Measurements from ENCODE around the gene PRPF6. TPM values are rescaled to one million over a fixed set of nuclear protein-coding genes. Genes with fewer than 3 reads are reported as not detected.

The PRPF6 gene
- polyA plus RNA-seq, 1 experiment, result 52.3 TPM

DNA sequence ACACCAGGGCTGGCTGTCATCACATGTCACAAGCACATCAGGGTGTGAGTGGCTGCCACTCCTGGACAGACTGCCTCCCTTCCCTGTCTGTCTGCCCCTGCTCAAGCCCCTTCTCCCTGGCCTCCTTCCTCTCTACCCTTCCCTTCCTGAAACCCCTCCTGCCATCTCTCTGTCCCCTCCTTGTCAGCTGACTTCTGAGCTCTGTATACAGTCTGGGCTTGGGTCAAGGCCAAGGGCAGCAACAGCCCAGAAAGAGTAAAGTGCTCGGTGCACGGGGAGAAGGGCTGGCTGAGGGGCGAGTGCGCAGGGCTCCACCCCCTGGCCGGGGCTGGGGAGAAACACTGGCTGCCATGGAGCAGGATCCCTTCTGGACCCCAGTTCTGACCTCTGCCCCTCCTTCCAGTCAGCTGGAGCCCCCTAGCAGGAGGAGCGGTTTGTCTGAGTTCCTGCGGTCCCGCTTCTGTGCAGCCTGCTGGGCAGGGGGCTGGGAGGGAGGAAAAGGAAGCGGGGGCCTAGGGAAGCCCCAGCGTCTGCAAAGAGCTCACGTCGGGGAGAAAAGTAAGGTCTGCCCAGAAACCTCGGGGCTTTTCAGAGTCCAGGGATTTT is 101.3 kb downstream of the PRPF6 start:
- DNase-seq (ENCODE audit: low read depth), result no peak
- POLR2A ChIA-PET, result no interaction called here
- Histone ChIP-seq H3K4me3 (ENCODE audit: low read depth, low read length) (no peak overlapping the region), H3K36me3 (ENCODE audit: control insufficient read depth, insufficient read depth, low read length) (no peaks in the 10 kb centered on the region), H3K27me3 (ENCODE audit: control insufficient read depth, insufficient read depth, low read length) (peaks cover 24% of the 10 kb centered on the region)
- TF ChIP-seq, protein P1, sequence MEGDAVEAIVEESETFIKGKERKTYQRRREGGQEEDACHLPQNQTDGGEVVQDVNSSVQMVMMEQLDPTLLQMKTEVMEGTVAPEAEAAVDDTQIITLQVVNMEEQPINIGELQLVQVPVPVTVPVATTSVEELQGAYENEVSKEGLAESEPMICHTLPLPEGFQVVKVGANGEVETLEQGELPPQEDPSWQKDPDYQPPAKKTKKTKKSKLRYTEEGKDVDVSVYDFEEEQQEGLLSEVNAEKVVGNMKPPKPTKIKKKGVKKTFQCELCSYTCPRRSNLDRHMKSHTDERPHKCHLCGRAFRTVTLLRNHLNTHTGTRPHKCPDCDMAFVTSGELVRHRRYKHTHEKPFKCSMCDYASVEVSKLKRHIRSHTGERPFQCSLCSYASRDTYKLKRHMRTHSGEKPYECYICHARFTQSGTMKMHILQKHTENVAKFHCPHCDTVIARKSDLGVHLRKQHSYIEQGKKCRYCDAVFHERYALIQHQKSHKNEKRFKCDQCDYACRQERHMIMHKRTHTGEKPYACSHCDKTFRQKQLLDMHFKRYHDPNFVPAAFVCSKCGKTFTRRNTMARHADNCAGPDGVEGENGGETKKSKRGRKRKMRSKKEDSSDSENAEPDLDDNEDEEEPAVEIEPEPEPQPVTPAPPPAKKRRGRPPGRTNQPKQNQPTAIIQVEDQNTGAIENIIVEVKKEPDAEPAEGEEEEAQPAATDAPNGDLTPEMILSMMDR (IDR thresholded peaks at IDR 0.05; ENCODE audit: insufficient read depth, low read depth, low read length), result no peak
- CTCF ChIA-PET, result interaction anchor here (1.6 to 6.4 kb wide), 2 partner anchors 16 to 38 kb away, joined by 6 to 49 read pairs; no protein-coding TSS in a partner anchor

Small RNAs within 50 kb of the gene (small RNA-seq; reads per million reads assigned to genes)
- not detected for gene AL355803.1 (ENCODE audit: insufficient read length, low read depth, low replicate concordance)
- gene MIR647 (ENCODE audit: insufficient read length, low read depth, low replicate concordance), result not detected
- gene MIR6813 (ENCODE audit: insufficient read length, low read depth, low replicate concordance), result 0.63 reads per million

Other genes starting within 250 kb of the PRPF6 start
- 1.7 and 2.5 TPM in 2 replicates for gene LIME1, start 244.5 kb upstream of the PRPF6 start, polyA plus RNA-seq (2011; rRNA removed)
- gene SLC2A4RG, start 241.4 kb upstream of the PRPF6 start, polyA plus RNA-seq (2011; rRNA removed), result 36.6 and 52.0 TPM in 2 replicates
- 0.13 and 0.32 TPM in 2 replicates for gene ZBTB46, start 149.9 kb upstream of the PRPF6 start, polyA plus RNA-seq (2011; rRNA removed)
- not detected in 2 replicates for gene ABHD16B, start 119.6 kb upstream of the PRPF6 start, polyA plus RNA-seq (2011; rRNA removed)
- gene TPD52L2, start 115.9 kb upstream of the PRPF6 start, polyA plus RNA-seq (2011; rRNA removed), result 243 and 288 TPM in 2 replicates
- 33.7 and 45.6 TPM in 2 replicates for gene DNAJC5, start 86.0 kb upstream of the PRPF6 start, polyA plus RNA-seq (2011; rRNA removed)
- 24.0 and 40.1 TPM in 2 replicates for gene UCKL1, start 24.7 kb upstream of the PRPF6 start, polyA plus RNA-seq (2011; rRNA removed)
- gene ZNF512B, start 11.2 kb upstream of the PRPF6 start, polyA plus RNA-seq (2011; rRNA removed), result 4.6 and 6.0 TPM in 2 replicates
- 0.88 and 1.4 TPM in 2 replicates for gene SAMD10, start 1.5 kb upstream of the PRPF6 start, polyA plus RNA-seq (2011; rRNA removed)
- gene C20orf204, start 55.0 kb downstream of the PRPF6 start, polyA plus RNA-seq (2011; rRNA removed), result 0.05 and 0.06 TPM in 2 replicates
- gene SOX18, start 68.5 kb downstream of the PRPF6 start, polyA plus RNA-seq (2011; rRNA removed), result not detected in 2 replicates
- 17.3 and 34.2 TPM in 2 replicates for gene TCEA2, start 82.1 kb downstream of the PRPF6 start, polyA plus RNA-seq (2011; rRNA removed)
- 12.1 and 14.5 TPM in 2 replicates for gene RGS19, start 98.4 kb downstream of the PRPF6 start, polyA plus RNA-seq (2011; rRNA removed)
- 0.66 and 0.97 TPM in 2 replicates for gene OPRL1, start 99.0 kb downstream of the PRPF6 start, polyA plus RNA-seq (2011; rRNA removed)
- not detected in 2 replicates for gene LKAAEAR1, start 103.3 kb downstream of the PRPF6 start, polyA plus RNA-seq (2011; rRNA removed)
- not detected in 2 replicates for gene NPBWR2, start 126.4 kb downstream of the PRPF6 start, polyA plus RNA-seq (2011; rRNA removed)
- not detected in 2 replicates for gene MYT1, start 183.3 kb downstream of the PRPF6 start, polyA plus RNA-seq (2011; rRNA removed)